Motor neuron (in vitro differentiated cells): Measurements from ENCODE around the gene STAM. TPM values are rescaled to one million over a fixed set of nuclear protein-coding genes. Genes with fewer than 3 reads are reported as not detected.
"Not testable (repeated sequence)": the region's sequence is repeated elsewhere in the genome, so short reads cannot be mapped to it uniquely, and the experiment has no call there.

ENCODE experiments used
- ATAC-seq, 8 experiments: fragments of 200-7000 bp; cut with Tn5 transposase; replicated peaks in 6 of 8; 2 replicates each; pipeline ENCODE4 v1.8.0; 2021; ENCODE audit warnings: mild to moderate bottlenecking in 8 of 8, moderate library complexity in 8 of 8
- H3K27ac ChIP-seq, 2 donors: fragments of 250-450 bp; sonication (Bioruptor Pico); 2 replicates each; pipeline ENCODE4 v1.9.0; 2021; ENCODE audit warnings: antibody characterized with exemption in 2 of 2, mild to moderate bottlenecking in 2 of 2, moderate library complexity in 1 of 2
- H3K4me1 ChIP-seq, 2 donors: fragments of 250-450 bp; sonication (Bioruptor Pico); replicated peaks in 1 of 2; 2 replicates each; pipeline ENCODE4 v1.6.1; 2021; ENCODE audit warnings: antibody characterized with exemption in 2 of 2, mild to moderate bottlenecking in 2 of 2, moderate library complexity in 1 of 2
- H3K4me3 ChIP-seq, 5 donors: fragments of 250-450 bp; sonication (Bioruptor Pico); 2 replicates each; pipeline ENCODE4 v1.9.0; 2021; ENCODE audit warnings: antibody characterized with exemption in 5 of 5, mild to moderate bottlenecking in 5 of 5, moderate library complexity in 4 of 5
- WGBS, 10 experiments: fragments of 450-650 bp; shearing (Covaris generic); methylation state at CpG; one replicate each; pipeline ENCODE4 v1.0.0; 2022; 5-methylcytosine and 5-hydroxymethylcytosine counted together
- in situ Hi-C, 9 experiments: fragments of 400-800 bp; cut with MboI; loops; one replicate each; pipeline ENCODE4 v1.15.0; 2021; ENCODE audit warnings: low sequenced_read_pairs in 9 of 9, low pct_unique_long_range_greater_than_20kb in 2 of 9; ENCODE audit not compliant: unreplicated experiment in 9 of 9
- total RNA-seq, 8 experiments: library from RNA; unstranded; fragments of 300-600 nt; gene quantifications; 2 replicates each; pipeline versions ENCODE4 v1.2.3 to v1.2.4, GENCODE V29; 2022

The STAM gene
- total RNA-seq, 8 experiments from 2014 or later, result 15.9 to 35.6 (median 25.8) TPM

DNA sequence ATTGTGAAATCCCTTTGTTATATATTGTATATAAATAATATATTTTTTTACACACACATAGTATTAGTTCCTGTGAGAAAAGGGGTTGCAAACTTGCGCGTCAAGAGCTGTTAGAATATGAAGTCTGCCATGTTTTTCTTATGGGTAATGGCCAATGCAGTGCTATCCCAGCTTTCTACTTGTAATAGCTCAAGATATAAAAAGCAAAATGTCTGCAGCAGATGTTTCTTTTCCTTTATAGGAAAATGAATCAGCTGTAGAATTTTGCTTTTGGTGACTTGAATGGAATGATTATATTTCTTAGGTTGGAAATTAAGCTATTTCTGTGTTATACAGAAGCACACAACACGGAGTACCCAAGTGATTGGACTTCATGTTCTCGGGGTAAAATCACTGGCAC is 54.7 kb downstream of the STAM start:
- in situ Hi-C loops, result no loop called here
- WGBS, 10 experiments, result 90 to 100% (median 100%) methylated on average over 1 to 4 of the region's 4 CpGs; no CpG with 5 or more reads in 1 of the 10 experiments
- H3K4me3 ChIP-seq, result no peak overlapping the region
- no peak for ATAC-seq
- no peak overlapping the region for H3K27ac ChIP-seq
- no peaks in the 10 kb centered on the region for H3K4me1 ChIP-seq

GRCh38 chr10:17701301-17701700 is 57.4 kb downstream of the STAM start:
- in situ Hi-C loops, result no loop called here
- ATAC-seq, result no peak
- Histone ChIP-seq H3K27ac (no peak overlapping the region), H3K4me3 (no peak overlapping the region), H3K4me1 (no peaks in the 10 kb centered on the region)
- WGBS, 10 experiments, result 61 to 100% (median 93%) methylated on average over 1 to 3 of the region's 3 CpGs

- no peaks in the 10 kb centered on the region for H3K4me1 ChIP-seq
- 80 to 100% (median 96%) methylated on average over 1 to 3 of the region's 3 CpGs; no CpG with 5 or more reads in 4 of the 10 experiments for WGBS, 10 experiments
- H3K27ac ChIP-seq, result no peak overlapping the region
- in situ Hi-C loops, result no loop called here
- no peak overlapping the region for H3K4me3 ChIP-seq
- ATAC-seq, result no peak
These were observed 59.8 kb downstream of the STAM start for GRCh38 chr10:17703706-17704105.

DNA sequence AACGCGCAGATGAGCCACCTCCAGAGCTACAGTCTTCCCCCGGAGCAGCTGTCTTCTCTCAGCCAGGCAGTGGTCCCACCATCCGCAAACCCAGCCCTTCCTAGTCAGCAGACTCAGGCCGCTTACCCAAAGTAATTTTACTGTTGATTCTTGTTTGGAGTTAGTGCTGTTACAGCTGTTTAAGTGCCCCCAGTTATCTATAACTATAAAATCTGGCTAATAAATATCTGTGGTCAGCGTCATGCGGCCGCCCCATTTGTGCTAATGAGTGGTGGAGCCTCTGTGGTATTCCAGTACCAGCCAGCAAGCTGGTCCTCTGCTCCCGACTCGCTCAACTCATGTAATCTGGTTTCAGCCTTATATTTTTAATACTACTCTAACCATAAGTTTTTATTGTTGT is 64.9 kb downstream of the STAM start:
- in situ Hi-C loops, result no loop called here
- Histone ChIP-seq H3K4me3 (no peak overlapping the region), H3K4me1 (peaks cover 3 to 5% of the 10 kb centered on the region in 2 donors), H3K27ac (no peak overlapping the region)
- WGBS, 10 experiments, result 84 to 100% (median 95%) methylated on average over 2 to 7 of the region's 10 CpGs; no CpG with 5 or more reads in 1 of the 10 experiments
- ATAC-seq, result no peak

DNA sequence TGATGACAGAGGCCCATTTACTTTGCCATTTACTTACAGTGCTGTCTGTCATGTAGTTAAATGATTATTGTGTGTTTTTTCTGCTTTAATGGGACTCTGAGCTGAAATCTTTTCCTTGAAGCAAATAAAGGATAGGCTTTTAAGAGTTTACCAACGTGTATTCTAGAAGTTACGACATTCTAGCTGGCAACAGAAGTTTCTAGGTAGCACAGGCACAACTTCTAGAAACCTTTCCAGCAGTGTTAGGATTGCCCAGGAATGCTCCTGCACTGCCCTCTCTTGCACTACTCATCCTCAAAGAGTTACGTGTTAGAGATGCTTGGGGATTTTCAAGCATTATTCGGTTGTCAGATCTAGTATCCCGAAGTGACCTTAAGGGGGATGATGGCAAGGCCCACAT is 65.5 kb downstream of the STAM start:
- Histone ChIP-seq H3K27ac (no peak overlapping the region), H3K4me3 (no peak overlapping the region), H3K4me1 (peaks cover 3 to 5% of the 10 kb centered on the region in 2 donors)
- no peak for ATAC-seq
- in situ Hi-C loops, result no loop called here
- WGBS, 10 experiments, result 75 to 97% (median 81%) methylated on average over 1 to 5 of the region's 5 CpGs; no CpG with 5 or more reads in 1 of the 10 experiments

- H3K4me1 ChIP-seq, result peaks cover 3 to 5% of the 10 kb centered on the region in 2 donors
- ATAC-seq, result no peak
- in situ Hi-C loops, result no loop called here
- no peak overlapping the region for H3K4me3 ChIP-seq
- H3K27ac ChIP-seq, result no peak overlapping the region
- 80 to 100% (median 86%) methylated on average over 1 to 4 of the region's 4 CpGs; no CpG with 5 or more reads in 1 of the 10 experiments for WGBS, 10 experiments
These were observed 66.2 kb downstream of the STAM start for GRCh38 chr10:17710181-17710580.

DNA sequence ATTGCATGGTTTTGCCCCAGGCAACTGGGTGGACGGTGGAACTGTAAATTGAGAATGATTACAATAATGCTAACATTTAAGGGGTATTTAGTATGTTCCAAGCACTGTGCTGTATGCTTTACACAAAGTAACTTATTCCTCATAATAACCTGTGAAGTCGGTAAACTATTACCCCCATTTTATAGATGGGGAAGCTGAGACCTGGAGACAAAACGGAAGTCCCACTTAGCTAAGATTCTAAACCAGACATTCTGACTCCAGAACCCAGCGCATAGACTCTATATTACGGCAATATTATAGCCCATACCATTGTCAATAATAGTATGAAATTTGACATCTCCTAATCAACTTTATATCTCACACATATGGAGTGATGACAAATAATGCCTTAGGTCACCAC is 68.1 kb downstream of the STAM start:
- ATAC-seq, result peak in 2 of 8 experiments; percentile 21 to 26
- in situ Hi-C loops, result no loop called here
- WGBS, 10 experiments, result 65 to 100% (median 96%) methylated on average over 1 to 5 of the region's 5 CpGs; no CpG with 5 or more reads in 2 of the 10 experiments

DNA sequence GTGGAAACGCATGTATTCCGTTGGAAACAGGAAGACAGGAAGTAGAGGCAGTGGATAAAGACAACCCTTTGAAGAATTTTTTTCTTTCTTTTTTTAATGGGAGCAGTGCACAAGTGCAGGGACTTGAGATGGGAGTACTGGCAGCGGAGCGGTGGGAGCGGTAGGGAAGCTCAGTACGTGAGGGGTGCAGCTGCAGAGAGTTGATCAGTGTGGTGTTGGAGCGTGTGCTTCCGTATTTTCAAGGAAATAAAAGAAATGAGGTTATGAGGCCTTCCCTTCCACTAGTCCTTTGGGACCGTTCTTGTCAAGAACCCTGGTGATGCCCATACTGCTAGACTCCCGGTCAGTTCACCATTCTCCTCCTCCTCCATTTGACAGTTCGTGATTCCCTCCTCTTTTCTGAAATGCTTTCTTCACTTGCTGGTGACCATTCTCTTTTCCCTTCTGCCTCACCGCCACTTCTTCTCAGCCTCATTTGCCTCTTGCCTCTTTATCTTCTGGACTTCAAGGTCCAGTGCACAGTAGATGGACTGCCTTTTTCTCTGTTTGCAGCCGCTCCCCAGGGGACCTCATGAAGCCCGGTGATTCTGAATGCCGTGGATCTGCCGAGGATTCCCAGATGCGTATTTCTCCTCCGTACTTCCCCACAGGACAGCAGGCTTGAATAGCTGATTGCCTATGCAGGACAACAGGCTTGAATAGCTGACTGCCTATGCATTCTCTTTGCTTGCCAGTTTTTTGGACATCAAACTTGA is 68.9 kb downstream of the STAM start:
- in situ Hi-C loops, result no loop called here
- ATAC-seq, result peak in 5 of 8 experiments; percentile 90 to 97 (median 96)
- Histone ChIP-seq H3K4me3 (peak overlapping the region; percentile 36 to 53 (median 43)), H3K4me1 (peaks cover 3 to 5% of the 10 kb centered on the region in 2 donors), H3K27ac (peak overlapping the region; percentile 42 to 68)
- WGBS, 10 experiments, result 3 to 98% (median 48%) methylated on average over 1 to 16 of the region's 18 CpGs

More for the DNA sequence above, 68.1 kb downstream of the STAM start:
- Histone ChIP-seq H3K4me1 (peaks cover 3 to 5% of the 10 kb centered on the region in 2 donors), H3K27ac (no peak overlapping the region), H3K4me3 (no peak overlapping the region)

DNA sequence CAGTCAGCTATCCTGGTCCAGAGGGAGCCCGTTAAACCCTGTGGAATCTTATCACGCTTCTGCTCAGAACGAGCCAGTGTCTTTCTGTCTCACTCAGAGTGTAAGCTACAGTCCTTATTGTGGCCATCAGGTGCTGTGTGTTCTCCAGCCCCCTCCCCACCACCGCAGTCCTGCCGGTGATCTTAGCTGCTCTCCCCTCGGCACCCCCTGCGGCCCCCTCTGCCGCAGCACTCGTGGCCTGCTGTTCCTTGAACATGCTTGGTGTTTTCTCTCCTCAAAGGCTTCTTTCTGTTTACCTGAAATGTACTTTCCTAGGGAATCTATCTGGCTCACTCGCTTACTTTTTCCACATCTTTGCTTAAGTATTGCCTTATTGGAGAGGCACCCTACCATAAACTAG is 69.8 kb downstream of the STAM start:
- no peak for ATAC-seq
- WGBS, 10 experiments, result 78 to 100% (median 100%) methylated on average over 1 to 3 of the region's 10 CpGs; no CpG with 5 or more reads in 1 of the 10 experiments
- in situ Hi-C loops, result no loop called here
- peaks cover 3 to 5% of the 10 kb centered on the region in 2 donors for H3K4me1 ChIP-seq
- no peak overlapping the region for H3K27ac ChIP-seq
- no peak overlapping the region for H3K4me3 ChIP-seq

DNA sequence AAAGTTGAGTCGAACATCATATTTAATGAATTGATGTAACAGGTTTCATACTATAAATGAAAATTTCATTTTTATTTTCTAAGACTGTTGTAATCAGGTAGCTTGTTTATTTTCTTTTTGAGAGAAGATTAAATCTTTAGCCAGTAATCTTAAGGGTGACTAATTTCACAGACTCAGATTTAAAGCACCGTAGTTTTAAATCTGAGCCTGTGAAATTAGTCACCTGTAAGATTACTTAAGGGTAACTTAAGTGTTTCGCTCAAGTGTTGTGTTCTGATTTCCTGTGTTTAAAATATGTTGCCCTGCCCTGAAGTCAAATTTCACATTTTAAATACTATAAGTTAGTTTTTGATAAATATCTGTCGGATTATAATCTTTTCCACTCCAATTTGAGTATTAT is 72.2 kb downstream of the STAM start:
- in situ Hi-C loops, result no loop called here
- Histone ChIP-seq H3K4me1 (peaks cover 3 to 5% of the 10 kb centered on the region in 2 donors), H3K4me3 (no peak overlapping the region), H3K27ac (no peak overlapping the region)
- no peak for ATAC-seq
- 80 to 100% (median 98%) methylated on average over 3 to 4 of the region's 4 CpGs; no CpG with 5 or more reads in 1 of the 10 experiments for WGBS, 10 experiments

DNA sequence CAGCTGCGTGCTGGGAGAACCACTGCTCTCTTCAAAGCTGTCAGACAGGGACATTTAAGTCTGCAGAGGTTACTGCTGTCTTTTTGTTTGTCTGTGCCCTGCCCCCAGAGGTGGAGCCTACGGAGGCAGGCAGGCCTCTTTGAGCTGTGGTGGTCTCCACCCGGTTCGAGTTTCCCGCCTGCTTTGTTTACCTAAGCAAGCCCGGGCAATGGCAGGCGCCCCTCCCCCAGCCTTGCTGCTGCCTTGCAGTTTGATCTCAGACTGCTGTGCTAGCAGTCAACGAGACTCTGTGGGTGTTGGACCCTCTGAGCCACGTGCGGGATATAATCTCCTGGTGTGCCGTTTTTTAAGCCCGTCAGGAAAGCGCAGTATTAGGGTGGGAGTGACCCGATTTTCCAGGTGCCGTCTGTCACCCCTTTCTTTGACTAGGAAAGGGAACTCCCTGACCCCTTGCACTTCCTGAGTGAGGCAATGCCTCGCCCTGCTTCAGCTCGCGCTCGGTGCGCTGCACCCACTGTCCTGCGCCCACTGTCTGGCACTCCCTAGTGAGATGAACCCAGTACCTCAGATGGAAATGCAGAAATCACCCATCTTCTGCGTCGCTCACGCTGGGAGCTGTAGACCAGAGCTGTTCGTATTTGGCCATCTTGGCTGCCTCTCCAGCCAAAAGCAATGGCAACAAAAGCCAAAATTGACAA is 78.5 kb downstream of the STAM start:
- in situ Hi-C loops, ATAC-seq, H3K4me1 ChIP-seq, H3K27ac ChIP-seq, H3K4me3 ChIP-seq: not testable (repeated sequence)
- 73 to 100% (median 96%) methylated on average over 3 to 13 of the region's 25 CpGs; no CpG with 5 or more reads in 5 of the 10 experiments for WGBS, 10 experiments

DNA sequence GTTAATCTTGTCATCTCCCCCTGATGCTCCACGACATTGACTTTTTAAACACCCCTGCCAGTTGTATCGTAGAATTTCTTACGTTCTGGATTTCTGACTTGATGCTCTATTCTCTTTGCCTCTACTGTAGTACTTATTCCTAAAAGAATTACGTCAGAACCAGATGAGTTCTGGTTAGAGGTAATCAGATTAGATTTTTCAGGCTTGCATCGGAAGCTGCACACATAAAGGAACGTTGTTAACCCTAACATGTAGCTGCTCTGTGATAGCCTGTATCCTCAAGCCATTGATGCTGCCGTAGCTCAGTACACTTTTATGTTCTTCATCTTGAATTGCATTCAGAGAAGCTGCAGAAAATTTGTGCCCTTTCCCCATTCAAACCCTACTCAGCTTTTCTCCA is 81.8 kb downstream of the STAM start:
- no peak overlapping the region for H3K27ac ChIP-seq
- H3K4me1 ChIP-seq, result no peaks in the 10 kb centered on the region
- 63 to 100% (median 84%) methylated on average over 2 to 7 of the region's 7 CpGs; no CpG with 5 or more reads in 1 of the 10 experiments for WGBS, 10 experiments
- in situ Hi-C loops, result loop anchor here in 2 of 9 experiments (25.0 kb wide), 1 partner anchor 113 kb away; the partner anchor contains the start of gene HACD1 (in 2 of the 2)
- no peak overlapping the region for H3K4me3 ChIP-seq
- peak in 1 of 8 experiments; percentile 20 for ATAC-seq

- Histone ChIP-seq H3K4me3 (no peak overlapping the region), H3K27ac (no peak overlapping the region), H3K4me1 (no peaks in the 10 kb centered on the region)
- in situ Hi-C loops, result loop anchor here in 3 of 9 experiments (10.0 to 25.0 kb wide), 2 partner anchors 115 to 117 kb away; partner anchors contain the start of gene HACD1 (in 3 of the 3)
- ATAC-seq, result peak in 1 of 8 experiments; percentile 55
- WGBS, 10 experiments, result 55 to 100% (median 95%) methylated on average over 1 to 6 of the region's 6 CpGs; no CpG with 5 or more reads in 1 of the 10 experiments
These were observed 85.7 kb downstream of the STAM start for GRCh38 chr10:17729630-17730029.
